GM21717 (cell line): ENCODE measurements around the gene HCCS.
"Not testable (repeated sequence)": the region's sequence is repeated elsewhere in the genome, so short reads cannot be mapped to it uniquely, and the experiment has no call there.

Experiments
- ATAC-seq: cut with Tn5 transposase; IDR thresholded peaks from one replicate; pipeline ENCODE4 v1.9.1; 2021; ENCODE audit warnings: mild to moderate bottlenecking, moderate library complexity; ENCODE audit not compliant: unreplicated experiment

HCCS gene

GRCh38 chrX:11119313-11119943 is 8.3 kb downstream of the HCCS start:
- no peak for ATAC-seq

GRCh38 chrX:11123087-11123486 is 12.0 kb downstream of the HCCS start:
- ATAC-seq = not testable (repeated sequence)

GRCh38 chrX:11124112-11124511 is 13.0 kb downstream of the HCCS start:
- no peak for ATAC-seq

- no peak for ATAC-seq
These were observed 13.9 kb downstream of the HCCS start for GRCh38 chrX:11125060-11125459.

- ATAC-seq = no peak
These were observed 18.5 kb downstream of the HCCS start for GRCh38 chrX:11129534-11130105.

GRCh38 chrX:11130136-11130535 is 19.0 kb downstream of the HCCS start:
- ATAC-seq = no peak

- ATAC-seq = no peak
These were observed 20.0 kb downstream of the HCCS start for GRCh38 chrX:11131146-11131545.

GRCh38 chrX:11135564-11136185 is 24.5 kb downstream of the HCCS start:
- ATAC-seq = no peak

- ATAC-seq = no peak
These were observed 26.5 kb downstream of the HCCS start for GRCh38 chrX:11137543-11138139.

- ATAC-seq = no peak
These were observed 27.6 kb downstream of the HCCS start for GRCh38 chrX:11138498-11139390.

- ATAC-seq = peak; percentile 89
These were observed 33.0 kb downstream of the HCCS start for GRCh38 chrX:11143931-11144678.

- no peak for ATAC-seq
These were observed 35.3 kb downstream of the HCCS start for GRCh38 chrX:11146411-11146810.

GRCh38 chrX:11148401-11148800 is 37.3 kb downstream of the HCCS start:
- no peak for ATAC-seq

- ATAC-seq = no peak
These were observed 40.8 kb downstream of the HCCS start for GRCh38 chrX:11151799-11152559.

GRCh38 chrX:11159149-11159548 is 48.0 kb downstream of the HCCS start:
- no peak for ATAC-seq

GRCh38 chrX:11164433-11164832 is 53.3 kb downstream of the HCCS start:
- ATAC-seq = no peak

- ATAC-seq = no peak
These were observed 60.8 kb downstream of the HCCS start for GRCh38 chrX:11171956-11172355.

- no peak for ATAC-seq
These were observed 61.3 kb downstream of the HCCS start for GRCh38 chrX:11172415-11172814.
